ENCODE measurements around the gene ANO7.

The ANO7 gene

DNA sequence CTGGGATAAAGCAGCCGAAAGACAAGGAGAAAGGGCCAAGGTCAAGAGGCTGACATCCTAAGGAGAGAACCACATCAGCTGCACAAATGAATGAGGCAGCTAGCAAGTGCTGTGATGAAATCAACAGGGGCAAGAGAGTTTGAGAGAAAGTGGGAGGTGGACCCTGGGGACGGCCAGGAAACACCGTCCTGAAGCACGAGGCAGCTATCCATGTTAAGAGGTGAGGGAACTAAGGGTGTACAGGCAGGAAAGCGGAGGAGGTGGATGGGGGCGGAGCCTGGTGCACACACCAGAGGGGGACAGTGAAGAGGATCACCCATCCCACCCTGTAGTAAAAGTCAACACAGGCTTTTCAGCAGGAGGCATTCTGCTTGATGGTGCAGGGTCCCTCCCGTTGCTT is 74.6 kb downstream of the ANO7 start:
- TF ChIP-seq, protein P1, sequence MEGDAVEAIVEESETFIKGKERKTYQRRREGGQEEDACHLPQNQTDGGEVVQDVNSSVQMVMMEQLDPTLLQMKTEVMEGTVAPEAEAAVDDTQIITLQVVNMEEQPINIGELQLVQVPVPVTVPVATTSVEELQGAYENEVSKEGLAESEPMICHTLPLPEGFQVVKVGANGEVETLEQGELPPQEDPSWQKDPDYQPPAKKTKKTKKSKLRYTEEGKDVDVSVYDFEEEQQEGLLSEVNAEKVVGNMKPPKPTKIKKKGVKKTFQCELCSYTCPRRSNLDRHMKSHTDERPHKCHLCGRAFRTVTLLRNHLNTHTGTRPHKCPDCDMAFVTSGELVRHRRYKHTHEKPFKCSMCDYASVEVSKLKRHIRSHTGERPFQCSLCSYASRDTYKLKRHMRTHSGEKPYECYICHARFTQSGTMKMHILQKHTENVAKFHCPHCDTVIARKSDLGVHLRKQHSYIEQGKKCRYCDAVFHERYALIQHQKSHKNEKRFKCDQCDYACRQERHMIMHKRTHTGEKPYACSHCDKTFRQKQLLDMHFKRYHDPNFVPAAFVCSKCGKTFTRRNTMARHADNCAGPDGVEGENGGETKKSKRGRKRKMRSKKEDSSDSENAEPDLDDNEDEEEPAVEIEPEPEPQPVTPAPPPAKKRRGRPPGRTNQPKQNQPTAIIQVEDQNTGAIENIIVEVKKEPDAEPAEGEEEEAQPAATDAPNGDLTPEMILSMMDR (IDR thresholded peaks at IDR 0.05; ENCODE audit: low read depth, low read length, poor library complexity, severe bottlenecking): no peak
- no peak for TF ChIP-seq EZH2phosphoT487 (IDR thresholded peaks at IDR 0.05; ENCODE audit: borderline replicate concordance, low read length)
- Histone ChIP-seq H3K27ac (ENCODE audit: low read depth, low read length) (no peak overlapping the region), H4K20me1 (ENCODE audit: control insufficient read depth, insufficient read depth, low read depth, low read length) (no peaks in the 10 kb centered on the region), H3K4me3 (ENCODE audit: low read length) (no peak overlapping the region), H3K9me2 (replicated peaks; ENCODE audit: control insufficient read depth, low read length) (no peaks in the 10 kb centered on the region), H3K79me2 (ENCODE audit: control insufficient read depth, low read length) (peaks cover 20% of the 10 kb centered on the region), H3F3A (ENCODE audit: control insufficient read depth, insufficient read depth) (no peaks in the 10 kb centered on the region; the same call in 1 of the 2 replicates), H3K27me3 (ENCODE audit: control insufficient read depth, low read length) (no peaks in the 10 kb centered on the region), H3K9me3 (ENCODE audit: control insufficient read depth, insufficient read depth, low read length) (no peaks in the 10 kb centered on the region), H3K36me3 (ENCODE audit: control insufficient read depth, low read length) (peaks cover 87% of the 10 kb centered on the region), H3K4me1 (ENCODE audit: control insufficient read depth, low read length) (no peaks in the 10 kb centered on the region), H3K4me2 (ENCODE audit: low read length) (no peak overlapping the region)

DNA sequence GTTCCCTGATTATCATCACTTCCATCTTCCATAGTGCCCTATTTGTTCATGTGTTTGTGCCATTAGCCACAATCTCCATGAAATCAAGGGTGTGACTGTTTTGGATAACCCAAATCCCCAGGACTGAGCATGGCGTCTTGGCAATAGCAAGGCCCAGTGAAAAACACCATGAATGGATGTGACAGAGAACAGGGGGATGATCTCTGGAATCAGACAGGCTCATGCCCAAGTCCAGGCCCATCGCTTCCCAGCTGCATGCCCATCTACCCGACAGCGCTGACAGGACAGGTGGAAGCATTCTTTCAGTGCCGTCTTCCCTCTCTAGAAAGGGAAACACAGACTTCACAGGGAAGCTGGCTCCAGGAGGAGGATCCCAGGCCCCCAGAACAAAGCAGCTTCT is 77.0 kb downstream of the ANO7 start:
- Histone ChIP-seq H4K20me1 (ENCODE audit: control insufficient read depth, insufficient read depth, low read depth, low read length) (peaks cover 3% of the 10 kb centered on the region), H3K4me3 (ENCODE audit: low read length) (no peak overlapping the region), H3K79me2 (ENCODE audit: control insufficient read depth, low read length) (peaks cover 36% of the 10 kb centered on the region), H3K9me3 (ENCODE audit: control insufficient read depth, insufficient read depth, low read length) (no peaks in the 10 kb centered on the region), H3K4me2 (ENCODE audit: low read length) (no peak overlapping the region), H3K27me3 (ENCODE audit: control insufficient read depth, low read length) (no peaks in the 10 kb centered on the region), H3K36me3 (ENCODE audit: control insufficient read depth, low read length) (peaks cover 68% of the 10 kb centered on the region), H3F3A (ENCODE audit: control insufficient read depth, insufficient read depth) (no peaks in the 10 kb centered on the region; the same call in 1 of the 2 replicates), H3K9me2 (replicated peaks; ENCODE audit: control insufficient read depth, low read length) (no peaks in the 10 kb centered on the region), H3K27ac (ENCODE audit: low read depth, low read length) (no peak overlapping the region), H3K4me1 (ENCODE audit: control insufficient read depth, low read length) (no peaks in the 10 kb centered on the region)
- TF ChIP-seq, protein P1 (IDR thresholded peaks at IDR 0.05; ENCODE audit: low read depth, low read length, poor library complexity, severe bottlenecking): no peak
- TF ChIP-seq EZH2phosphoT487 (IDR thresholded peaks at IDR 0.05; ENCODE audit: borderline replicate concordance, low read length): no peak

- Histone ChIP-seq H3K27ac (ENCODE audit: low read depth, low read length) (no peak overlapping the region), H4K20me1 (ENCODE audit: control insufficient read depth, insufficient read depth, low read depth, low read length) (peaks cover 11% of the 10 kb centered on the region)
Measured at GRCh38 chr2:241267249-241268067, 79.0 kb downstream of the ANO7 start.

More at GRCh38 chr2:241267249-241268067, 79.0 kb downstream of the ANO7 start:
- TF ChIP-seq EZH2phosphoT487 (IDR thresholded peaks at IDR 0.05; ENCODE audit: borderline replicate concordance, low read length): no peak
- TF ChIP-seq, protein P1 (IDR thresholded peaks at IDR 0.05; ENCODE audit: low read depth, low read length, poor library complexity, severe bottlenecking): peak; percentile 7
- H3K79me2 ChIP-seq (ENCODE audit: control insufficient read depth, low read length): peaks cover 55% of the 10 kb centered on the region
- H3K9me3 ChIP-seq (ENCODE audit: control insufficient read depth, insufficient read depth, low read length): no peaks in the 10 kb centered on the region
- H3K9me2 ChIP-seq (replicated peaks; ENCODE audit: control insufficient read depth, low read length): no peaks in the 10 kb centered on the region
- H3K4me1 ChIP-seq (ENCODE audit: control insufficient read depth, low read length): peaks cover 11% of the 10 kb centered on the region
- H3F3A ChIP-seq (ENCODE audit: control insufficient read depth, insufficient read depth): no peaks in the 10 kb centered on the region; the same call in 1 of the 2 replicates
- peaks cover 48% of the 10 kb centered on the region for H3K36me3 ChIP-seq (ENCODE audit: control insufficient read depth, low read length)
- H3K4me3 ChIP-seq (ENCODE audit: low read length): no peak overlapping the region
- no peaks in the 10 kb centered on the region for H3K27me3 ChIP-seq (ENCODE audit: control insufficient read depth, low read length)
- H3K4me2 ChIP-seq (ENCODE audit: low read length): no peak overlapping the region

All from DOHH2 (cell line).